SK-N-MC (cell line): ENCODE data around the gene TYRP1.

ENCODE experiments used
- EZH2 ChIP-seq: fragments of 200-600 bp; sonication (generic); IDR thresholded peaks from one replicate; pipeline ENCODE4 v1.6.1; 2017; ENCODE audit warnings: antibody characterized with exemption
- POLR2AphosphoS5 ChIP-seq: IDR thresholded peaks from 2 replicates; pipeline ENCODE4 v1.6.1; 2012; ENCODE audit warnings: mild to moderate bottlenecking, low read depth, low read length, borderline replicate concordance

DNA sequence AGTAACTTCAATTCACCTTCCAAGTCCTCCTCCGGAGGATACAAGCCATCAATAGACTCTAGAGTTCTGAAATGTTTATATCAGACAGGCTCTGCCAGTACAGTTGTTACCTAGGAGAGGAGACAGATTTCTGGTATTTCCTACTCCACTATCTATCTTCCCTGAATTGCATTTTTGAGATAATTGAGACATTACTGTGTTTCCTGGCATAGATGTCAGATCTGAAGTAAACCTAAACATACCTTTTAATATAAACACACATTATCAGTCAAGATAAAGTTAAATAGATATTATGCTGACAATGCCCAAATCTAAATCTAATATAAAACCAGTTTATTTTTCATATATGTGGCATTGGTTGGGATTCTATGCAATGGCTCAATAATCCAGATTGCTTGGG, 8.2 kb upstream of the TYRP1 start:
- TF ChIP-seq EZH2, result no peak
- TF ChIP-seq POLR2AphosphoS5, result no peak
